SH-SY5Y (cell line): ENCODE measurements around the gene BBS9.

ENCODE experiments used
- GATA2 ChIP-seq: IDR thresholded peaks from 2 replicates; pipeline ENCODE4 v1.6.1; 2011; ENCODE audit warnings: mild to moderate bottlenecking, low read depth, low read length
- GATA3 ChIP-seq: IDR thresholded peaks from 2 replicates; pipeline ENCODE4 v1.6.1; 2011; ENCODE audit warnings: low read depth, mild to moderate bottlenecking, low read length, moderate library complexity

Gene BBS9

GRCh38 chr7:33431543-33431942 lies 302.2 kb downstream of the BBS9 start:
- no peak for TF ChIP-seq GATA2
- TF ChIP-seq GATA3: no peak

- TF ChIP-seq GATA2: no peak
- TF ChIP-seq GATA3: no peak
Measured at GRCh38 chr7:33432821-33433220, 303.5 kb downstream of the BBS9 start.

- TF ChIP-seq GATA3: no peak
- no peak for TF ChIP-seq GATA2
Measured at GRCh38 chr7:33433357-33433756, 304.0 kb downstream of the BBS9 start.

GRCh38 chr7:33444511-33444910 lies 315.1 kb downstream of the BBS9 start:
- no peak for TF ChIP-seq GATA3
- TF ChIP-seq GATA2: no peak

GRCh38 chr7:33446551-33446950 lies 317.2 kb downstream of the BBS9 start:
- TF ChIP-seq GATA3 (no peak), GATA2 (no peak)

- TF ChIP-seq GATA3: no peak
- no peak for TF ChIP-seq GATA2
Measured at GRCh38 chr7:33448035-33448434, 318.7 kb downstream of the BBS9 start.

- TF ChIP-seq GATA3 (no peak), GATA2 (no peak)
Measured at GRCh38 chr7:33449847-33450246, 320.5 kb downstream of the BBS9 start.

GRCh38 chr7:33452805-33453502 lies 323.6 kb downstream of the BBS9 start:
- TF ChIP-seq GATA3 (no peak), GATA2 (no peak)

GRCh38 chr7:33457039-33457438 lies 327.7 kb downstream of the BBS9 start:
- TF ChIP-seq GATA2: no peak
- TF ChIP-seq GATA3: no peak

GRCh38 chr7:33458581-33458980 lies 329.2 kb downstream of the BBS9 start:
- no peak for TF ChIP-seq GATA2
- no peak for TF ChIP-seq GATA3

GRCh38 chr7:33459340-33459751 lies 330.0 kb downstream of the BBS9 start:
- TF ChIP-seq GATA2 (no peak), GATA3 (no peak)

GRCh38 chr7:33463131-33463530 lies 333.8 kb downstream of the BBS9 start:
- TF ChIP-seq GATA2 (no peak), GATA3 (no peak)

GRCh38 chr7:33466203-33466602 lies 336.8 kb downstream of the BBS9 start:
- TF ChIP-seq GATA3: no peak
- TF ChIP-seq GATA2: no peak

GRCh38 chr7:33471636-33472242 lies 342.4 kb downstream of the BBS9 start:
- TF ChIP-seq GATA2 (no peak), GATA3 (no peak)

GRCh38 chr7:33472348-33473025 lies 343.1 kb downstream of the BBS9 start:
- TF ChIP-seq GATA2 (no peak; the same call in 1 of the 2 replicates), GATA3 (no peak)
